Epithelial cell of esophagus (primary cell): ENCODE measurements around the gene DLEC1.
"Not testable (repeated sequence)": the region's sequence is repeated elsewhere in the genome, so short reads cannot be mapped to it uniquely, and the experiment has no call there.

Experiments used
- DNase-seq: peaks from one replicate; pipeline ENCODE4 v3.0.0; 2010; ENCODE audit warnings: low read depth
- H3K4me3 ChIP-seq: 2 replicates; pipeline ENCODE4 v1.5.1; 2011; ENCODE audit warnings: mild to moderate bottlenecking, low read length, control low read depth
- TF ChIP-seq, protein P1 (sequence below): IDR thresholded peaks from 2 replicates; pipeline ENCODE4 v1.5.1; 2011; ENCODE audit warnings: low read depth, mild to moderate bottlenecking, low read length, control low read depth, inconsistent platforms; ENCODE audit not compliant: insufficient read depth; ENCODE audit errors: missing control alignments

DLEC1 gene

DNA sequence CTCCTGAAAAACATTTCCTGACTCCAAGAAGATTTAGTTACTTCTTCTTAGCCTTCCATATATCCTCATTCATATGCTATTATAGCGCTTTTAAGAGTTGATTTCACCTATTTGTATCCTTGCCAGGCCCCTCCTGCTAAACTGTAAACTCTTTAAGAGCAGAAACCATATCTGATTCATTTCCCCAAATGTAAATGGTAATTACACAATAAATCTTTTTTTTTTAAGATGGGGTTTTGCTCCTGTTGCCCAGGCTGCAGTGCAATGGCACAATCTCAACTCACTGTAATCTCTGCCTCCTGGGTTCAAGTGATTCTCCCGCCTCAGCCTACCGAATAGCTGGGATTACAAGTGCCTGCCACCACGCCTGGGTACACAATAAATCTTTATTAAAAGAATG, 4.5 kb downstream of the DLEC1 start:
- no peak for DNase-seq
- H3K4me3 ChIP-seq, result no peak overlapping the region
- TF ChIP-seq, protein P1, sequence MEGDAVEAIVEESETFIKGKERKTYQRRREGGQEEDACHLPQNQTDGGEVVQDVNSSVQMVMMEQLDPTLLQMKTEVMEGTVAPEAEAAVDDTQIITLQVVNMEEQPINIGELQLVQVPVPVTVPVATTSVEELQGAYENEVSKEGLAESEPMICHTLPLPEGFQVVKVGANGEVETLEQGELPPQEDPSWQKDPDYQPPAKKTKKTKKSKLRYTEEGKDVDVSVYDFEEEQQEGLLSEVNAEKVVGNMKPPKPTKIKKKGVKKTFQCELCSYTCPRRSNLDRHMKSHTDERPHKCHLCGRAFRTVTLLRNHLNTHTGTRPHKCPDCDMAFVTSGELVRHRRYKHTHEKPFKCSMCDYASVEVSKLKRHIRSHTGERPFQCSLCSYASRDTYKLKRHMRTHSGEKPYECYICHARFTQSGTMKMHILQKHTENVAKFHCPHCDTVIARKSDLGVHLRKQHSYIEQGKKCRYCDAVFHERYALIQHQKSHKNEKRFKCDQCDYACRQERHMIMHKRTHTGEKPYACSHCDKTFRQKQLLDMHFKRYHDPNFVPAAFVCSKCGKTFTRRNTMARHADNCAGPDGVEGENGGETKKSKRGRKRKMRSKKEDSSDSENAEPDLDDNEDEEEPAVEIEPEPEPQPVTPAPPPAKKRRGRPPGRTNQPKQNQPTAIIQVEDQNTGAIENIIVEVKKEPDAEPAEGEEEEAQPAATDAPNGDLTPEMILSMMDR, result no peak

DNA sequence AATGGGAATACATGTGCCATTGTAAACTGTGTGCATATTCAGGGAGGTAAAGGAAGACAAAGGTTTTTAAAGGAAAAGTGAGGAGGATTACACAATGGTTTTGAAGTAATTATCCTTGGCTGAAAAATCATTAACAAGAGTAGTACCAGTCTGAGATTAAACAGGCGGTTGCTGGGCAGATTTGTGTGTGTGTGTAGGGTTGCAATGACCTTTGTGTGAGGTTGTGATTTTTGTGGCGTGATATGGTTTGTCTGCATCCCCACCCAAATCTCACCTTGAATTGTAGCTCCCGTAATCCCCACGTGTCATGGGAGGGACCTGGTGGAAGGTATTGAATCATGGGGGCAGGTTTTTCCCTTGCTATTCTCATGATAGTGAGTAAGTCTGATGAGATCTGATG, 7.0 kb downstream of the DLEC1 start:
- no peak overlapping the region for H3K4me3 ChIP-seq
- TF ChIP-seq, protein P1, result no peak
- DNase-seq, result no peak

DNA sequence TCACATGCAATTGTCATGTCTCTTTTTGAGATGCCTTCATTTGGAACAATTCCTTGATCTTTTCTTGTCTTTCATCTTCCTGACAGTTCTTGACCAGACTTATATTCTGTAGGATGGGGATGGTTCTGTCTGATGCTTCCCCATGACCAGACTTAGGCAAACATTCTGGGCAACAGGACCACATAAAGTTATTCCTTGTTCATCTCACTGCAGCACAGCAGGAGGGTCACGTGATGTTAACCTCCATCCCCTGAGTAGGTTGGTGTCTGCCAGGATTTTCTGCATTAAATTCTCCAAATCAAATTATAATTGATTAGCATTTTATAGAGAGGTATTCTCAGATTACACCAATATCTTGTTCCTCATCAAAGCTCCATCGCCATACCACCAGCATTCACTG, 7.8 kb downstream of the DLEC1 start:
- H3K4me3 ChIP-seq, result no peak overlapping the region
- TF ChIP-seq, protein P1, result no peak
- DNase-seq, result no peak

DNA sequence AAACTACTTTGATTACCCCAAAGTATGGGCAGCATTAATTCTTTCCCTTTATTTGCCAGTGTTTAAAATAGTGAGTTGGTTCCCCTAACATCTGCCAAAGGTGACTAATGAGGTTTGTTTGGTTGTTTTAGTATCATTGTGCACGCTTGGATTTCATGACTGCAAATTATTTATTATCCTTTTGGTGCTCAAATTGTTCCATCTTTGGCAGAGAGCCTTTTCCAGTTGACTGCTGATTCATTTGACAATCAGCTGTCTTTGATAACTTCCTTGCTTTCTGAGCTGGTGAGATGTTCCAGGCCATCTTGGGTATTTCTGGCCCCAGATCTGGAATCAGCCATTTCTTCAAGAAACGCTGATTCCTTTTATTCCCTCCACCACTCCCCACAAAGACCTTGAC, 8.9 kb downstream of the DLEC1 start:
- H3K4me3 ChIP-seq, result no peak overlapping the region
- TF ChIP-seq, protein P1, result no peak
- DNase-seq, result no peak

DNA sequence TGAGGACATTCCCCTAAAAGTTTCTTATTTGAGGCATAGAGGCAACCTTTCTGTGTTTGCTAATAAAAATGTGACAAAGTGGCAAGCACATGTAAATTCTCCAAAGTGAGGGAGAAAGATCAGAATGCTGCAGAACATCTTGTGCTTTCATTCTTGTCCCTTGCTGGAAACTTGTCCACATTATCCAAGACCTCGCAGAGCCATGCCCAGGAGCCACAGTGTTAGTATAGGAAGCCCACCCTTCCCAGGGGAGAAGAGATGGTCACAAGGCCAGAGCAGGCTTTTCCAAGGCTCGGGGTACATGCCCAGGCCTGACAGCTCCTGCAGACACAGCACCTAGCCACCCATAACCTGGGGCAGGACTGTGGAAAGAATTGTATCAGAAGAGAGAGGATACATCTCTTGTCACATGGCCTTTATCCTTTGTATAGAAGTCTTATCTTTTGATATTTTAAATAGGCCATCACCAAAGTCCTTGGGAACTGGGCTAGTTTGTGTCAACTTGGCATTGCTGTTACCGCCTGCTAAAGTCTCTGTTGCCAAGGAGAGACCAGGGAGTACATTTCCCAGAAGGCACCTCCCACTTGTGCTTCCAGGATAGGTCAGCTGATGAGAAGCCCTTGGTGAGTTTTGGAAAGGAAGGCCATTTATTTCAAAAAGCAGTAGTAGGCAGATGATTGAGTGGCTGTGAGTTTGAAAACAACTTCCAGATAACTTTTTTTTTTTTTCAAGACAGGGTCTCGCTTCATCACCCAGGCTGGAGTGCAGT, 10.5 kb downstream of the DLEC1 start:
- TF ChIP-seq, protein P1, result no peak
- no peak for DNase-seq
- no peak overlapping the region for H3K4me3 ChIP-seq

DNA sequence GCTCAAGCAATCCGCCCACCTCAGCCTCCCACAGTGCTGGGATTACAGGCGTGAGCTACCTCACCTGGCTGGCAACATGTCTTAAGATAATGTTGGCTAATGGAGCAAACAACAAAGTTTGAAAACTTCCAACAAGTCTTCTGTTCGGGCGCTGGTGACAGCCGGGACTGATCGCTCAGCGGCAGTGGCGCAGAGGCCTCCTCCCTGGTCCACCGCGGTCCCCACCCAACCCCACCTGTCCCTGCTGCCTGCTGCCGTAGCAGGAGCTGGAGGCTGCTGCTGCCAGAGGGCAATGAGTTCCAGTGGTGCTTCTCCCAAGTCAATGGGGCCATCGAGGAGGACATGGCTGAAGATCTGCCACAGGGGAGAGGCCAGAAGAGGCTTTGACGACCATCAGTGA, 12.1 kb downstream of the DLEC1 start:
- no peak for DNase-seq
- TF ChIP-seq, protein P1, result no peak
- no peak overlapping the region for H3K4me3 ChIP-seq

DNA sequence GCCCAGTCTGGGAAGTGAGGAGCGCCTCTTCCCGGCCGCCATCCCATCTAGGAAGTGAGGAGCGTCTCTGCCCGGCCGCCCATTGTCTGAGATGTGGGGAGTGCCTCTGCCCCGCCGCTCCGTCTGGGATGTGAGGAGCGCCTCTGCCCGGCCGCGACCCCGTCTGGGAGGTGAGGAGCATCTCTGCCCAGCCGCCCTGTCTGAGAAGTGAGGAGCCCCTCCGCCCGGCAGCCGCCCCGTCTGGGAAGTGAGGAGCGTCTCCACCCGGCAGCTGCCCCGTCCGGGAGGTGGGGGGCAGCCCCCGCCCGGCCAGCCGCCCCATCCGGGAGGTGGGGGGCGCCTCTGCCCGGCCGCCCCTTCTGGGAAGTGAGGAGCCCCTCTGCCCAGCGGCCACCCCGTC, 14.3 kb downstream of the DLEC1 start:
- not testable (repeated sequence) for H3K4me3 ChIP-seq, DNase-seq

DNA sequence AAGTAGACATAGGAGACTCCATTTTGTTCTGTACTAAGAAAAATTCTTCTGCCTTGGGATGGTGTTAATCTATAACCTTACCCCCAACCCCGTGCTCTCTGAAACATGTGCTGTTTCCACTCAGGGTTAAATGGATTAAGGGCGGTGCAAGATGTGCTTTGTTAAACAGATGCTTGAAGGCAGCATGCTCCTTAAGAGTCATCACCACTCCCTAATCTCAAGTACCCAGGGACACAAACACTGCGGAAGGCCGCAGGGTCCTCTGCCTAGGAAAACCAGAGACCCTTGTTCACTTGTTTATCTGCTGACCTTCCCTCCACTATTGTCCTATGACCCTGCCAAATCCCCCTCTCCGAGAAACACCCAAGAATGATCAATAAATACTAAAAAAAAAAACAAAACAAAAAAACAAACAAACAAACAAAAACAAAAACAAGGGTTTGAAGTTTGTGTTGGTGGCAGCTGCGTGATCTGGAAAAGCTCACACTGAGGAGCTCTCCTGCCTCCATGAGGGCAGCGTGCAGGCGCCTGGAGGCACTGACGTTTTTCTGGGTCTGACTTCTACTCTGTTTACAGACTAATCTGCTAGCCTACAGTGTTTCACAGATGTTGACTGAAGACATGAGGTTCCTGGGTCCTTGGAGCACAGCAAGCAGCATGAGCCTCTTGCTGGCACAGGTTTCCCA, 14.9 kb downstream of the DLEC1 start:
- DNase-seq, H3K4me3 ChIP-seq: not testable (repeated sequence)
